HepG2 (cell line): ENCODE measurements around the gene IGSF21. TPM values are rescaled to one million over a fixed set of nuclear protein-coding genes. Genes with fewer than 3 reads are reported as not detected.
A peak's percentile ranks its signal among the peaks of the same experiment; 100 is the strongest.

Experiments used
- ATAC-seq: fragments of 200-7000 bp; cut with Tn5 transposase; 3 replicates; pipeline ENCODE4 v1.9.1; 2020; ENCODE audit warnings: mild to moderate bottlenecking, moderate library complexity
- BruUV-seq: library from RNA; stranded (reverse); fragments of 400-500 nt; replicated peaks from 2 replicates; lab custom pipeline; 2021; lab: Mats Ljungman, UMichigan
- CTCF ChIA-PET: fragments of 300-600 bp; formaldehyde crosslinking; extraction: SDS; loops from one replicate; lab custom pipeline; 2021; ENCODE audit warnings: low total read pairs, inconsistent platforms, low intra/inter-chr PET ratio; lab: Yijun Ruan, JAX
- POLR2A ChIA-PET: fragments of 350-600 bp; sonication (Branson Sonifier 250); formaldehyde crosslinking; loops from one replicate; lab custom pipeline; 2020; ENCODE audit warnings: antibody characterized with exemption, inconsistent platforms; lab: Yijun Ruan, JAX
- DNase-seq: peaks from one replicate; pipeline ENCODE4 v3.0.0-alpha.2; 2015; ENCODE audit warnings: low spot score
- FAIRE-seq: peaks from 3 replicates; lab custom pipeline; 2011; peaks lifted over from hg19 to GRCh38; lab: Jason Lieb, UNC
- H2AFZ ChIP-seq: one replicate; pipeline ENCODE4 v1.6.1; 2011; ENCODE audit warnings: low read length, inconsistent platforms
- H3K27ac ChIP-seq: fragments of 300-600 bp; 3 replicates; pipeline ENCODE4 v1.8.0; 2011; ENCODE audit warnings: mixed run types, mild to moderate bottlenecking, mixed read lengths, low read length, inconsistent platforms; ENCODE audit not compliant: insufficient read depth; ENCODE audit errors: extremely low read length
- H3K27me3 ChIP-seq, 2 experiments: fragments of 200-600 bp in 1 of 2; 2 replicates in 1 of 2; 3 replicates in 1 of 2; pipeline versions ENCODE4 v1.6.0 to v1.8.0; 2011; ENCODE audit warnings: low read length in 2 of 2, mild to moderate bottlenecking in 2 of 2, moderate library complexity in 2 of 2, inconsistent platforms in 1 of 2; ENCODE audit not compliant: insufficient read depth in 2 of 2, control insufficient read depth in 1 of 2
- H3K36me3 ChIP-seq, 2 experiments: fragments of 200-600 bp in 1 of 2; replicated peaks in 1 of 2; 2 replicates in 1 of 2; 3 replicates in 1 of 2; pipeline versions ENCODE4 v1.5.1 to v1.8.0; 2011; ENCODE audit warnings: low read length in 2 of 2, inconsistent platforms in 1 of 2; ENCODE audit not compliant: insufficient read depth in 2 of 2, control insufficient read depth in 1 of 2
- H3K4me1 ChIP-seq: 2 replicates; pipeline ENCODE4 v1.5.1; 2012; ENCODE audit warnings: low read length, inconsistent platforms; ENCODE audit not compliant: insufficient read depth
- H3K4me2 ChIP-seq: 2 replicates; pipeline ENCODE4 v1.6.0; 2011; ENCODE audit warnings: low read depth, low read length, inconsistent platforms
- H3K4me3 ChIP-seq, 3 experiments: fragments of 200-600 bp in 1 of 3; sonication (generic), shearing (Covaris generic) in 1 of 3; replicated peaks in 1 of 3; 2 replicates each; pipeline ENCODE4 v1.5.1; 2011 to 2016; ENCODE audit warnings: low read length in 3 of 3, inconsistent platforms in 2 of 3, low read depth in 2 of 3, mild to moderate bottlenecking in 2 of 3, control low read depth in 1 of 3, mixed read lengths in 1 of 3; ENCODE audit not compliant: insufficient read depth in 1 of 3
- H3K79me2 ChIP-seq: one replicate; pipeline ENCODE4 v1.6.1; 2011; ENCODE audit warnings: low read length, inconsistent platforms; ENCODE audit not compliant: insufficient read depth
- H3K9ac ChIP-seq: 2 replicates; pipeline ENCODE4 v1.6.0; 2011; ENCODE audit warnings: mild to moderate bottlenecking, low read depth, low read length, inconsistent platforms; ENCODE audit not compliant: insufficient read depth
- H3K9me3 ChIP-seq: 2 replicates; pipeline ENCODE4 v1.5.1; 2012; ENCODE audit warnings: mild to moderate bottlenecking, low read length
- H4K20me1 ChIP-seq: 2 replicates; pipeline ENCODE4 v1.6.0; 2011; ENCODE audit warnings: inconsistent platforms, mild to moderate bottlenecking, low read length, moderate library complexity; ENCODE audit not compliant: insufficient read depth
- EED ChIP-seq: sonication (generic); formaldehyde crosslinking; IDR thresholded peaks from 2 replicates; pipeline ENCODE4 v1.5.0; 2020; ENCODE audit warnings: mild to moderate bottlenecking, missing genetic modification reagents
- HNF4A ChIP-seq: sonication (generic); formaldehyde crosslinking; IDR thresholded peaks from 2 replicates; pipeline ENCODE4 v1.4.0; 2020; ENCODE audit warnings: missing genetic modification reagents
- KAT7 ChIP-seq: IDR thresholded peaks from 2 replicates; pipeline ENCODE4 v1.6.1; 2018; ENCODE audit warnings: borderline replicate concordance, missing compliant biosample characterization
- LCORL ChIP-seq, 2 experiments: fragments of 450-650 bp in 1 of 2; sonication (generic) in 1 of 2; formaldehyde crosslinking in 1 of 2; IDR thresholded peaks; 2 replicates each; pipeline versions ENCODE4 v1.5.0 to v1.6.1; 2017 to 2020; ENCODE audit warnings: antibody characterized with exemption in 1 of 2, missing genetic modification reagents in 1 of 2
- NR2F2 ChIP-seq: IDR thresholded peaks from 2 replicates; pipeline ENCODE4 v1.6.1; 2012; ENCODE audit warnings: low read depth, inconsistent platforms, borderline replicate concordance
- NR2F6 ChIP-seq, 2 experiments: IDR thresholded peaks; 2 replicates each; pipeline ENCODE4 v1.6.1; 2016; ENCODE audit warnings: antibody characterized with exemption in 1 of 2, mild to moderate bottlenecking in 1 of 2
- PAXIP1 ChIP-seq: sonication (generic); formaldehyde crosslinking; conservative IDR thresholded peaks from 2 replicates; pipeline ENCODE4 v1.4.0; 2020; ENCODE audit warnings: mild to moderate bottlenecking, missing genetic modification reagents, moderate library complexity
- RFX3 ChIP-seq: IDR thresholded peaks from 2 replicates; pipeline ENCODE4 v1.6.1; 2016; ENCODE audit warnings: missing biosample characterization, missing genetic modification reagents
- TCF7 ChIP-seq: sonication (generic); IDR thresholded peaks from 2 replicates; pipeline ENCODE4 v1.6.1; 2016; ENCODE audit warnings: antibody characterized with exemption, low read depth
- WIZ ChIP-seq: sonication (generic); formaldehyde crosslinking; IDR thresholded peaks from 2 replicates; pipeline ENCODE4 v1.5.1; 2020; ENCODE audit warnings: mild to moderate bottlenecking, missing genetic modification reagents
- ZNF124 ChIP-seq: sonication (generic); formaldehyde crosslinking; IDR thresholded peaks from 2 replicates; pipeline ENCODE4 v1.4.0; 2020; ENCODE audit warnings: missing genetic modification reagents
- ZNF432 ChIP-seq: sonication (generic); formaldehyde crosslinking; IDR thresholded peaks from 2 replicates; pipeline ENCODE4 v1.5.0; 2020; ENCODE audit warnings: missing genetic modification reagents, mild to moderate bottlenecking, borderline replicate concordance
- WGBS: methylation state at CpG from one replicate; pipeline ENCODE4 v1.1.6; 2017; ENCODE audit warnings: low lambda C conversion rate; 5-methylcytosine and 5-hydroxymethylcytosine counted together
- in situ Hi-C: cut with HindIII; loops from 2 replicates; pipeline ENCODE4 v1.10.0; 2017; ENCODE audit warnings: low pct_unique_long_range_greater_than_20kb; ENCODE audit not compliant: extremely low pct_ligation_motif_present
- intact Hi-C: fragments of 100-400 bp; cut with micrococcal nuclease; formaldehyde crosslinking; loops from one replicate; pipeline ENCODE4 v1.10.0; 2022; ENCODE audit not compliant: unreplicated experiment
- polyA plus RNA-seq, 8 experiments: library from polyadenylated mRNA; depleted of rRNA in 3 of 8; stranded (reverse) in 7 of 8; unstranded in 1 of 8; fragments of >200 nt; fragmentation: Illumina TruSeq in 4 of 8; extraction: Trizol in 4 of 8; gene quantifications; 2 replicates each; pipeline versions ENCODE4 v1.2.1 to v1.2.3, GENCODE V29; 2011 to 2016; ENCODE audit warnings: low read depth in 4 of 8, missing spikeins in 1 of 8, mixed read lengths in 1 of 8; ENCODE audit not compliant: insufficient read depth in 1 of 8
- total RNA-seq, 5 experiments: library from RNA; depleted of rRNA; stranded (reverse); fragments of >200 nt; fragmentation: Illumina TruSeq; extraction: Trizol; gene quantifications; 2 replicates each; pipeline ENCODE4 v1.2.3, GENCODE V29; 2016; ENCODE audit warnings: low read depth in 1 of 5
- TF ChIP-seq, protein P1 (sequence below): sonication (generic); formaldehyde crosslinking; IDR thresholded peaks from 2 replicates; pipeline ENCODE4 v1.5.1; 2020; ENCODE audit warnings: mild to moderate bottlenecking, missing genetic modification reagents, borderline replicate concordance

IGSF21 gene
- total and polyA plus RNA-seq, 2 of the 13 experiments (the other 11 are each of a cell fraction or from before 2014, with no cell fraction given), result not detected

GRCh38 chr1:18284805-18285537 lies 177.4 kb downstream of the IGSF21 start:
- no TSS peak for BruUV-seq
- FAIRE-seq, result no peak
- in situ Hi-C loops (no loop called here), intact Hi-C loops (no loop called here)
- peak; percentile 81 for ATAC-seq
- DNase-seq, result no peak
- Histone ChIP-seq H3K9me3 (no peaks in the 10 kb centered on the region), H3K27ac (peak overlapping the region; percentile 37), H3K4me2 (peak overlapping the region; percentile 35), H3K9ac (no peak overlapping the region), H3K4me3 (no peak overlapping the region), H3K4me1 (peaks cover 33% of the 10 kb centered on the region), H3K79me2 (no peaks in the 10 kb centered on the region), H4K20me1 (no peaks in the 10 kb centered on the region), H3K27me3 (peaks cover 0 to 1% of the 10 kb centered on the region in 2 experiments; a peak in 1 of 5 replicates), H3K36me3 (no peaks in the 10 kb centered on the region), H2AFZ (no peak overlapping the region)
- CTCF ChIA-PET, result no interaction called here
- WGBS, result 14% methylated on average over 10 of the region's 11 CpGs
- POLR2A ChIA-PET, result no interaction called here
- TF ChIP-seq ZNF124 (no peak), LCORL (IDR thresholded peaks at IDR 0.05) (no peak), LCORL (CRISPR knock-in tag; IDR thresholded peaks at IDR 0.05) (peak; percentile 37; the same call in 1 of the 2 replicates), ZNF432 (CRISPR knock-in tag) (no peak), TCF7 (peak; percentile 61; the same call in 1 of the 2 replicates), EED (no peak), NR2F6 (IDR thresholded peaks at IDR 0.05) (peak; percentile 49; the same call in 1 of the 2 replicates), NR2F6 (CRISPR knock-in tag; IDR thresholded peaks at IDR 0.05) (peak; percentile 32; the same call in 1 of the 2 replicates), NR2F2 (0 out of 2 replicates have a peak, but pooled peaks have one; percentile 22), PAXIP1 (CRISPR knock-in tag) (peak; percentile 65), RFX3 (CRISPR knock-in tag) (no peak), HNF4A (peak; percentile 32; the same call in 1 of the 2 replicates), WIZ (CRISPR knock-in tag) (no peak), KAT7 (CRISPR knock-in tag) (no peak)
- TF ChIP-seq, protein P1, sequence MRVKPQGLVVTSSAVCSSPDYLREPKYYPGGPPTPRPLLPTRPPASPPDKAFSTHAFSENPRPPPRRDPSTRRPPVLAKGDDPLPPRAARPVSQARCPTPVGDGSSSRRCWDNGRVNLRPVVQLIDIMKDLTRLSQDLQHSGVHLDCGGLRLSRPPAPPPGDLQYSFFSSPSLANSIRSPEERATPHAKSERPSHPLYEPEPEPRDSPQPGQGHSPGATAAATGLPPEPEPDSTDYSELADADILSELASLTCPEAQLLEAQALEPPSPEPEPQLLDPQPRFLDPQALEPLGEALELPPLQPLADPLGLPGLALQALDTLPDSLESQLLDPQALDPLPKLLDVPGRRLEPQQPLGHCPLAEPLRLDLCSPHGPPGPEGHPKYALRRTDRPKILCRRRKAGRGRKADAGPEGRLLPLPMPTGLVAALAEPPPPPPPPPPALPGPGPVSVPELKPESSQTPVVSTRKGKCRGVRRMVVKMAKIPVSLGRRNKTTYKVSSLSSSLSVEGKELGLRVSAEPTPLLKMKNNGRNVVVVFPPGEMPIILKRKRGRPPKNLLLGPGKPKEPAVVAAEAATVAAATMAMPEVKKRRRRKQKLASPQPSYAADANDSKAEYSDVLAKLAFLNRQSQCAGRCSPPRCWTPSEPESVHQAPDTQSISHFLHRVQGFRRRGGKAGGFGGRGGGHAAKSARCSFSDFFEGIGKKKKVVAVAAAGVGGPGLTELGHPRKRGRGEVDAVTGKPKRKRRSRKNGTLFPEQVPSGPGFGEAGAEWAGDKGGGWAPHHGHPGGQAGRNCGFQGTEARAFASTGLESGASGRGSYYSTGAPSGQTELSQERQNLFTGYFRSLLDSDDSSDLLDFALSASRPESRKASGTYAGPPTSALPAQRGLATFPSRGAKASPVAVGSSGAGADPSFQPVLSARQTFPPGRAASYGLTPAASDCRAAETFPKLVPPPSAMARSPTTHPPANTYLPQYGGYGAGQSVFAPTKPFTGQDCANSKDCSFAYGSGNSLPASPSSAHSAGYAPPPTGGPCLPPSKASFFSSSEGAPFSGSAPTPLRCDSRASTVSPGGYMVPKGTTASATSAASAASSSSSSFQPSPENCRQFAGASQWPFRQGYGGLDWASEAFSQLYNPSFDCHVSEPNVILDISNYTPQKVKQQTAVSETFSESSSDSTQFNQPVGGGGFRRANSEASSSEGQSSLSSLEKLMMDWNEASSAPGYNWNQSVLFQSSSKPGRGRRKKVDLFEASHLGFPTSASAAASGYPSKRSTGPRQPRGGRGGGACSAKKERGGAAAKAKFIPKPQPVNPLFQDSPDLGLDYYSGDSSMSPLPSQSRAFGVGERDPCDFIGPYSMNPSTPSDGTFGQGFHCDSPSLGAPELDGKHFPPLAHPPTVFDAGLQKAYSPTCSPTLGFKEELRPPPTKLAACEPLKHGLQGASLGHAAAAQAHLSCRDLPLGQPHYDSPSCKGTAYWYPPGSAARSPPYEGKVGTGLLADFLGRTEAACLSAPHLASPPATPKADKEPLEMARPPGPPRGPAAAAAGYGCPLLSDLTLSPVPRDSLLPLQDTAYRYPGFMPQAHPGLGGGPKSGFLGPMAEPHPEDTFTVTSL (CRISPR knock-in tag), result peak; percentile 53; the same call in 1 of the 2 replicates
